Neural cell (in vitro differentiated cells): ENCODE measurements around the gene TMEM186. TPM values are rescaled to one million over a fixed set of nuclear protein-coding genes. Genes with fewer than 3 reads are reported as not detected.

Experiments
- H2AFZ ChIP-seq: fragments of 200-600, 300-800 bp; sonication (generic), shearing (Covaris generic); 2 replicates; pipeline ENCODE4 v1.6.0; 2014; ENCODE audit warnings: low read depth, mild to moderate bottlenecking, antibody characterized with exemption, low read length, moderate library complexity
- H3F3A ChIP-seq: fragments of 200-600 bp; shearing (Covaris generic); 2 replicates; pipeline ENCODE4 v1.6.1; 2016; ENCODE audit warnings: mild to moderate bottlenecking, moderate library complexity, mixed read lengths, antibody characterized with exemption, low read length; ENCODE audit not compliant: insufficient read depth, poor library complexity, severe bottlenecking
- H3K27ac ChIP-seq: fragments of 200-600, 300-800 bp; sonication (generic), shearing (Covaris generic); 2 replicates; pipeline ENCODE4 v1.5.1; 2014; ENCODE audit warnings: mild to moderate bottlenecking, low read length, moderate library complexity
- H3K27me3 ChIP-seq: fragments of 300-800, 200-600 bp; sonication (generic), shearing (Covaris generic); 2 replicates; pipeline ENCODE4 v1.6.0; 2014; ENCODE audit warnings: mild to moderate bottlenecking, low read depth, low read length, moderate library complexity; ENCODE audit not compliant: insufficient read depth
- H3K36me3 ChIP-seq: fragments of 300-800, 200-600 bp; sonication (generic), shearing (Covaris generic); 2 replicates; pipeline ENCODE4 v1.5.1; 2014; ENCODE audit warnings: mild to moderate bottlenecking, antibody characterized with exemption, low read length, moderate library complexity; ENCODE audit not compliant: insufficient read depth
- H3K4me2 ChIP-seq: fragments of 300-800, 200-600 bp; sonication (generic), shearing (Covaris generic); 2 replicates; pipeline ENCODE4 v1.6.0; 2014; ENCODE audit warnings: mild to moderate bottlenecking, low read length
- H3K4me3 ChIP-seq: fragments of 300-800, 200-600 bp; sonication (generic), shearing (Covaris generic); 2 replicates; pipeline ENCODE4 v1.5.1; 2014; ENCODE audit warnings: mild to moderate bottlenecking, low read length, moderate library complexity
- H3K79me2 ChIP-seq: fragments of 200-600 bp; shearing (Covaris generic); replicated peaks from 2 replicates; pipeline ENCODE4 v1.6.0; 2014; ENCODE audit warnings: mild to moderate bottlenecking, low read length, moderate library complexity; ENCODE audit not compliant: insufficient read depth
- H3K9ac ChIP-seq: fragments of 300-800, 200-600 bp; sonication (generic), shearing (Covaris generic); 2 replicates; pipeline ENCODE4 v1.6.1; 2016; ENCODE audit warnings: mild to moderate bottlenecking, low read length, mixed read lengths
- H3K9me2 ChIP-seq: fragments of 200-600 bp; shearing (Covaris generic); 2 replicates; pipeline ENCODE4 v1.6.1; 2016; ENCODE audit warnings: mild to moderate bottlenecking, low read length, mixed read lengths; ENCODE audit not compliant: insufficient read depth
- H3K9me3 ChIP-seq: fragments of 200-600, 300-800 bp; sonication (generic), shearing (Covaris generic); 2 replicates; pipeline ENCODE4 v1.6.1; 2016; ENCODE audit warnings: mild to moderate bottlenecking, mixed run types, low read length, moderate library complexity, mixed read lengths
- H4K20me1 ChIP-seq: fragments of 200-600 bp; shearing (Covaris generic); 2 replicates; pipeline ENCODE4 v1.6.1; 2016; ENCODE audit warnings: mild to moderate bottlenecking, mixed run types; ENCODE audit not compliant: insufficient read depth
- EP300 ChIP-seq: fragments of 450-650 bp; conservative IDR thresholded peaks from 2 replicates; pipeline ENCODE4 v1.6.1; 2014; ENCODE audit warnings: antibody characterized with exemption, mild to moderate bottlenecking, moderate library complexity; ENCODE audit not compliant: poor library complexity, severe bottlenecking
- EZH2 ChIP-seq: fragments of 200-600, 300-800 bp; shearing (Covaris generic), sonication (generic); IDR thresholded peaks from 2 replicates; pipeline ENCODE4 v1.6.1; 2014; ENCODE audit warnings: antibody characterized with exemption, low read length, borderline replicate concordance, mild to moderate bottlenecking; ENCODE audit not compliant: insufficient read depth, poor library complexity, severe bottlenecking
- MXI1 ChIP-seq: fragments of 450-650 bp; conservative IDR thresholded peaks from 2 replicates; pipeline ENCODE4 v1.6.1; 2014; ENCODE audit warnings: antibody characterized with exemption, mild to moderate bottlenecking; ENCODE audit not compliant: poor library complexity, severe bottlenecking
- POLR2AphosphoS5 ChIP-seq: IDR thresholded peaks from 2 replicates; pipeline ENCODE4 v1.6.1; 2012
- RAD21 ChIP-seq: fragments of 450-650 bp; conservative IDR thresholded peaks from 2 replicates; pipeline ENCODE4 v1.6.1; 2014; ENCODE audit warnings: antibody characterized with exemption, mild to moderate bottlenecking, moderate library complexity
- SMC3 ChIP-seq: fragments of 450-650 bp; conservative IDR thresholded peaks from 2 replicates; pipeline ENCODE4 v1.6.1; 2014; ENCODE audit warnings: antibody characterized with exemption, mild to moderate bottlenecking, moderate library complexity; ENCODE audit not compliant: poor library complexity
- TAF1 ChIP-seq: IDR thresholded peaks from 2 replicates; pipeline ENCODE4 v1.6.1; 2012; ENCODE audit warnings: low read depth
- polyA minus RNA-seq: library from RNA; depleted of rRNA, polyadenylated mRNA; stranded (reverse); fragments of >200 nt; gene quantifications from 2 replicates; pipeline ENCODE4 v1.2.3, GENCODE V29; 2014
- polyA plus RNA-seq: library from polyadenylated mRNA; depleted of rRNA; stranded (reverse); fragments of >200 nt; gene quantifications from 2 replicates; pipeline ENCODE4 v1.2.3, GENCODE V29; 2014
- TF ChIP-seq, protein P1 (sequence below): fragments of 450-650 bp; IDR thresholded peaks from 2 replicates; pipeline ENCODE4 v1.5.1; 2014; ENCODE audit warnings: antibody characterized with exemption, mild to moderate bottlenecking, moderate library complexity; ENCODE audit not compliant: poor library complexity, severe bottlenecking
- TF ChIP-seq, protein P2 (sequence below): IDR thresholded peaks from 2 replicates; pipeline ENCODE4 v1.6.1; 2012; ENCODE audit warnings: borderline replicate concordance

The TMEM186 gene, protein sequence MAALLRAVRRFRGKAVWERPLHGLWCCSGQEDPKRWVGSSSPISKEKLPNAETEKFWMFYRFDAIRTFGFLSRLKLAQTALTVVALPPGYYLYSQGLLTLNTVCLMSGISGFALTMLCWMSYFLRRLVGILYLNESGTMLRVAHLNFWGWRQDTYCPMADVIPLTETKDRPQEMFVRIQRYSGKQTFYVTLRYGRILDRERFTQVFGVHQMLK
- polyA plus RNA-seq (5.3 and 7.7 TPM in 2 replicates), polyA minus RNA-seq (5.4 and 6.6 TPM in 2 replicates)

DNA sequence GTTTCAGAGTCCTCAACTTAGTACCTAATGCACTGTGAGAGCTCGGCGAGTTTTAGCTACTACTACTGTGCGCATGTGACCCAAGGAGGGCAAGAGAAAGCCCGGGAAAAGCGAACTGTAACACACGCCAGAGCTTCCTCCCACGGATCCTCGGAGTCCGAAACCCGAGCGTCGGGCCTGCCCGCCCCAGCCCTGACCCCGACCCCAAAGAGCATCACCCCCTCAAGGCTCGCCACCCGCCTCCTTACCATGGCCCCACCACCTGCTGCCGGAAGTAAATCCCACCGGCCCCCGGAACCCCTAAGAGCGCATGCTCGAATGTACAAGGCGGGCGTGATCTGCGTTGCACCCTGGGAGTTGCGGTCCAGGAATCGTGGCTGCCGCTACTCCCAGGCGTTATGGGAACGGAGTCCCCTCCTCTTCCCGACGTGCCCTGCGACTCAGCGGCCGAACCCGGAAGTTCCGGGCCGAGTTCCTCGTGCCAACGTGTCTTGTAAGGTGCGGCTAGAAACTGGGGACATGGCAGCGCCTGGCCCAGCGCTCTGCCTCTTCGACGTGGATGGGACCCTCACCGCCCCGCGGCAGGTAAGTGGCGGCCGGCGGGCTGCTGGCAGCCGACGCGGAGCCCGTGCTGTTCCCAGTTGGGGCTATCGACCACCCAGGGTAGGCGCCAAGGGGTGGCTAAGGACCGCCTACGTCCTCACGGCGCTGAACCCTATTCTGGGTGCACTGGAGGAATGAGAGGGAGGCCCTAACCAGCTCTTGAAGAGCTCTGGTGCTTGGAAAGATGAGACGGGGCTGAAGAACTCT is at the start of gene TMEM186, which contains the start of gene PMM2:
Gene TMEM186 (minus strand): TSS at position 276 of the 810 bp plus-strand sequence. CDS start 25 bp downstream, at position 251.
Gene PMM2 (plus strand): TSS at position 476 of the 810 bp plus-strand sequence. CDS start 44 bp downstream, at position 520.
- Histone ChIP-seq H3F3A (no peaks in the 10 kb centered on the region), H3K36me3 (no peaks in the 10 kb centered on the region), H2AFZ (peak within 1 kb of the TSS; percentile 63), H3K27ac (peak within 1 kb of the TSS; percentile 47), H3K4me2 (peak within 1 kb of the TSS; percentile 100), H3K9ac (peak within 1 kb of the TSS; percentile 65), H3K4me3 (peak within 1 kb of the TSS; percentile 88), H3K9me2 (no peaks in the 10 kb centered on the region), H3K9me3 (no peaks in the 10 kb centered on the region), H4K20me1 (no peaks in the 10 kb centered on the region), H3K79me2 (peaks cover 27% of the 10 kb centered on the region), H3K27me3 (no peaks in the 10 kb centered on the region)
- TF ChIP-seq RAD21 (peak; percentile 45), TAF1 (no peak), POLR2AphosphoS5 (peak; percentile 61), SMC3 (peak; percentile 57), MXI1 (peak; percentile 100), EP300 (peak; percentile 32), EZH2 (no peak)
- TF ChIP-seq, protein P1, sequence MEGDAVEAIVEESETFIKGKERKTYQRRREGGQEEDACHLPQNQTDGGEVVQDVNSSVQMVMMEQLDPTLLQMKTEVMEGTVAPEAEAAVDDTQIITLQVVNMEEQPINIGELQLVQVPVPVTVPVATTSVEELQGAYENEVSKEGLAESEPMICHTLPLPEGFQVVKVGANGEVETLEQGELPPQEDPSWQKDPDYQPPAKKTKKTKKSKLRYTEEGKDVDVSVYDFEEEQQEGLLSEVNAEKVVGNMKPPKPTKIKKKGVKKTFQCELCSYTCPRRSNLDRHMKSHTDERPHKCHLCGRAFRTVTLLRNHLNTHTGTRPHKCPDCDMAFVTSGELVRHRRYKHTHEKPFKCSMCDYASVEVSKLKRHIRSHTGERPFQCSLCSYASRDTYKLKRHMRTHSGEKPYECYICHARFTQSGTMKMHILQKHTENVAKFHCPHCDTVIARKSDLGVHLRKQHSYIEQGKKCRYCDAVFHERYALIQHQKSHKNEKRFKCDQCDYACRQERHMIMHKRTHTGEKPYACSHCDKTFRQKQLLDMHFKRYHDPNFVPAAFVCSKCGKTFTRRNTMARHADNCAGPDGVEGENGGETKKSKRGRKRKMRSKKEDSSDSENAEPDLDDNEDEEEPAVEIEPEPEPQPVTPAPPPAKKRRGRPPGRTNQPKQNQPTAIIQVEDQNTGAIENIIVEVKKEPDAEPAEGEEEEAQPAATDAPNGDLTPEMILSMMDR, result no peak
- TF ChIP-seq, protein P2, sequence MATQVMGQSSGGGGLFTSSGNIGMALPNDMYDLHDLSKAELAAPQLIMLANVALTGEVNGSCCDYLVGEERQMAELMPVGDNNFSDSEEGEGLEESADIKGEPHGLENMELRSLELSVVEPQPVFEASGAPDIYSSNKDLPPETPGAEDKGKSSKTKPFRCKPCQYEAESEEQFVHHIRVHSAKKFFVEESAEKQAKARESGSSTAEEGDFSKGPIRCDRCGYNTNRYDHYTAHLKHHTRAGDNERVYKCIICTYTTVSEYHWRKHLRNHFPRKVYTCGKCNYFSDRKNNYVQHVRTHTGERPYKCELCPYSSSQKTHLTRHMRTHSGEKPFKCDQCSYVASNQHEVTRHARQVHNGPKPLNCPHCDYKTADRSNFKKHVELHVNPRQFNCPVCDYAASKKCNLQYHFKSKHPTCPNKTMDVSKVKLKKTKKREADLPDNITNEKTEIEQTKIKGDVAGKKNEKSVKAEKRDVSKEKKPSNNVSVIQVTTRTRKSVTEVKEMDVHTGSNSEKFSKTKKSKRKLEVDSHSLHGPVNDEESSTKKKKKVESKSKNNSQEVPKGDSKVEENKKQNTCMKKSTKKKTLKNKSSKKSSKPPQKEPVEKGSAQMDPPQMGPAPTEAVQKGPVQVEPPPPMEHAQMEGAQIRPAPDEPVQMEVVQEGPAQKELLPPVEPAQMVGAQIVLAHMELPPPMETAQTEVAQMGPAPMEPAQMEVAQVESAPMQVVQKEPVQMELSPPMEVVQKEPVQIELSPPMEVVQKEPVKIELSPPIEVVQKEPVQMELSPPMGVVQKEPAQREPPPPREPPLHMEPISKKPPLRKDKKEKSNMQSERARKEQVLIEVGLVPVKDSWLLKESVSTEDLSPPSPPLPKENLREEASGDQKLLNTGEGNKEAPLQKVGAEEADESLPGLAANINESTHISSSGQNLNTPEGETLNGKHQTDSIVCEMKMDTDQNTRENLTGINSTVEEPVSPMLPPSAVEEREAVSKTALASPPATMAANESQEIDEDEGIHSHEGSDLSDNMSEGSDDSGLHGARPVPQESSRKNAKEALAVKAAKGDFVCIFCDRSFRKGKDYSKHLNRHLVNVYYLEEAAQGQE, result no peak

DNA sequence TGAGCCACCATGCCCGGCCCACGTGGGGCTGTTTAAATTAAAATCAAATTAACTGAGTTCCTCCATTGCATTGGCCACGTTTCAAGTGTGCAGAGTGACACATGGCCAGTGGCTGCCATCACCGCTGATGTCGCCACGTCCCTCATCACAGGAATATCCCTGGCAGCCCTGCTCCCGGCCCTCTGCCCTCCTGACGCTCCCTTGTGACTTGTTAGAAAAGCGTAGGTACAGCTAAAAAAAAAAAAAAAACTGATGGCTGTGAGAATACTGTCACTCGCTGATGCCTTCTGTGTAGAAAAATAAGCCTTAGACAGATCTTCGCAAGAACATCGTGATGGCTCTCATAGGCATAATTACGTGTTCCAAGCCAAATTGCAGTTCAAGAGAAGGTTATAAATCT is 49.7 kb upstream of the TMEM186 start:
- Histone ChIP-seq H4K20me1 (no peaks in the 10 kb centered on the region), H2AFZ (no peak overlapping the region)

More for the DNA sequence above, 49.7 kb upstream of the TMEM186 start:
- Histone ChIP-seq H3K79me2 (no peaks in the 10 kb centered on the region), H3K4me2 (no peak overlapping the region), H3K36me3 (no peaks in the 10 kb centered on the region), H3K9me2 (no peaks in the 10 kb centered on the region), H3K9ac (no peak overlapping the region), H3F3A (no peaks in the 10 kb centered on the region), H3K27me3 (no peaks in the 10 kb centered on the region), H3K9me3 (no peaks in the 10 kb centered on the region), H3K27ac (no peak overlapping the region), H3K4me3 (no peak overlapping the region)
- TF ChIP-seq, protein P1, result no peak
- TF ChIP-seq TAF1, result no peak
- no peak for TF ChIP-seq SMC3
- TF ChIP-seq RAD21, result no peak
- TF ChIP-seq, protein P2, result no peak
- TF ChIP-seq EP300, result no peak
- no peak for TF ChIP-seq MXI1
- TF ChIP-seq POLR2AphosphoS5, result no peak
- no peak for TF ChIP-seq EZH2
